IMR-90 (cell line): ENCODE results near the gene CDC42EP1. TPM values are rescaled to one million over a fixed set of nuclear protein-coding genes. Genes with fewer than 3 reads are reported as not detected.

Experiments
- ATAC-seq: fragments of 200-7000 bp; cut with Tn5 transposase; 2 replicates; pipeline ENCODE4 v1.9.1; 2020; ENCODE audit warnings: low read depth, mild to moderate bottlenecking, moderate library complexity
- BruUV-seq: library from RNA; stranded (reverse); fragments of 400-500 nt; replicated peaks from 2 replicates; lab custom pipeline; 2021; lab: Mats Ljungman, UMichigan
- CTCF ChIA-PET: fragments of 300-600 bp; formaldehyde crosslinking; extraction: SDS; loops from one replicate; lab custom pipeline; 2021; ENCODE audit warnings: antibody characterized with exemption; lab: Yijun Ruan, JAX
- POLR2A ChIA-PET: fragments of 300-600 bp; sonication (Branson Sonifier 250); formaldehyde crosslinking; loops from one replicate; lab custom pipeline; 2022; ENCODE audit warnings: antibody characterized with exemption; ENCODE audit not compliant: unreplicated experiment; lab: Charles Lee
- DNase-seq: peaks from one replicate; pipeline ENCODE4 v3.0.0; 2013
- H2AFZ ChIP-seq: replicated peaks from 2 replicates; pipeline ENCODE3; 2013; ENCODE audit warnings: low read length, mild to moderate bottlenecking; ENCODE audit not compliant: poor library complexity
- H2AK5ac ChIP-seq: 2 replicates; pipeline ENCODE4 v1.6.1; 2013; ENCODE audit warnings: low read depth, low read length, inconsistent platforms
- H2AK9ac ChIP-seq: replicated peaks from 2 replicates; pipeline ENCODE3; 2013; ENCODE audit warnings: mild to moderate bottlenecking, low read depth, low read length, moderate library complexity; ENCODE audit not compliant: poor library complexity
- H2BK120ac ChIP-seq: 2 replicates; pipeline ENCODE4 v1.6.1; 2013; ENCODE audit warnings: low read depth, low read length, inconsistent platforms
- H2BK15ac ChIP-seq: 3 replicates; pipeline ENCODE4 v1.6.1; 2013; ENCODE audit warnings: low read depth, low read length, inconsistent platforms
- H2BK20ac ChIP-seq: 2 replicates; pipeline ENCODE4 v1.6.1; 2013; ENCODE audit warnings: low read depth, mild to moderate bottlenecking, inconsistent platforms, low read length, moderate library complexity
- H2BK5ac ChIP-seq: 2 replicates; pipeline ENCODE4 v1.6.1; 2013; ENCODE audit warnings: mild to moderate bottlenecking, low read depth, low read length, inconsistent platforms; ENCODE audit not compliant: poor library complexity, severe bottlenecking
- H3K14ac ChIP-seq: replicated peaks from 2 replicates; pipeline ENCODE4 v1.6.1; 2013; ENCODE audit warnings: low read depth, low read length, inconsistent platforms
- H3K18ac ChIP-seq: 2 replicates; pipeline ENCODE4 v1.6.1; 2013; ENCODE audit warnings: low read depth, low read length, control low read depth
- H3K23ac ChIP-seq: 2 replicates; pipeline ENCODE4 v1.6.1; 2013; ENCODE audit warnings: low read depth, low read length, inconsistent platforms
- H3K27ac ChIP-seq: 2 replicates; pipeline ENCODE4 v1.5.1; 2013; ENCODE audit warnings: mild to moderate bottlenecking, control low read depth, low read length; ENCODE audit not compliant: insufficient read depth
- H3K27me3 ChIP-seq: 2 replicates; pipeline ENCODE4 v1.6.1; 2013; ENCODE audit warnings: low read length; ENCODE audit not compliant: control insufficient read depth, insufficient read depth
- H3K36me3 ChIP-seq: 2 replicates; pipeline ENCODE4 v1.6.1; 2013; ENCODE audit warnings: low read length, mixed read lengths; ENCODE audit not compliant: control insufficient read depth, insufficient read depth
- H3K4ac ChIP-seq: 2 replicates; pipeline ENCODE4 v1.6.1; 2013; ENCODE audit warnings: low read depth, low read length, inconsistent platforms
- H3K4me1 ChIP-seq: 2 replicates; pipeline ENCODE4 v1.6.1; 2013; ENCODE audit warnings: low read length, mixed read lengths; ENCODE audit not compliant: control insufficient read depth, insufficient read depth
- H3K4me2 ChIP-seq: 2 replicates; pipeline ENCODE4 v1.6.1; 2013; ENCODE audit warnings: low read depth, mild to moderate bottlenecking, control low read depth, low read length, moderate library complexity
- H3K4me3 ChIP-seq: 2 replicates; pipeline ENCODE4 v1.5.1; 2013; ENCODE audit warnings: low read depth, mild to moderate bottlenecking, control low read depth, low read length, moderate library complexity; ENCODE audit not compliant: insufficient read depth
- H3K56ac ChIP-seq: 2 replicates; pipeline ENCODE4 v1.6.1; 2013; ENCODE audit warnings: low read length, inconsistent platforms; ENCODE audit not compliant: insufficient read depth; ENCODE audit errors: extremely low read depth
- H3K79me1 ChIP-seq, 2 experiments: 2 replicates each; pipeline ENCODE4 v1.6.1; 2013; ENCODE audit warnings: low read length in 2 of 2, inconsistent platforms in 1 of 2, low read depth in 1 of 2
- H3K9ac ChIP-seq: 2 replicates; pipeline ENCODE4 v1.6.1; 2013; ENCODE audit warnings: low read depth, low read length, control low read depth
- H3K9me1 ChIP-seq: 2 replicates; pipeline ENCODE4 v1.6.1; 2013; ENCODE audit warnings: low read length, inconsistent platforms; ENCODE audit not compliant: insufficient read depth
- H3K9me3 ChIP-seq: 2 replicates; pipeline ENCODE4 v1.6.1; 2013; ENCODE audit warnings: low read length; ENCODE audit not compliant: control insufficient read depth, insufficient read depth
- H4K20me1 ChIP-seq: 2 replicates; pipeline ENCODE4 v1.6.1; 2013; ENCODE audit warnings: low read length, inconsistent platforms; ENCODE audit not compliant: insufficient read depth
- H4K5ac ChIP-seq: 2 replicates; pipeline ENCODE4 v1.6.1; 2013; ENCODE audit warnings: mild to moderate bottlenecking, low read depth, low read length, control low read depth
- H4K8ac ChIP-seq, 2 experiments: 2 replicates each; pipeline ENCODE4 v1.6.1; 2013; ENCODE audit warnings: low read depth in 2 of 2, low read length in 2 of 2, control low read depth in 1 of 2, inconsistent platforms in 1 of 2
- H4K91ac ChIP-seq: 2 replicates; pipeline ENCODE4 v1.6.1; 2013; ENCODE audit warnings: low read depth, low read length, inconsistent platforms; ENCODE audit not compliant: insufficient read depth
- BHLHE40 ChIP-seq: fragments of 150-350 bp; IDR thresholded peaks from 2 replicates; pipeline ENCODE4 v1.6.1; 2016; ENCODE audit warnings: mild to moderate bottlenecking, low read depth, low read length
- CHD1 ChIP-seq: IDR thresholded peaks from 2 replicates; pipeline ENCODE4 v1.6.1; 2012; ENCODE audit warnings: low read depth, low read length, improper control_type of control experiment
- MAFK ChIP-seq: IDR thresholded peaks from 2 replicates; pipeline ENCODE4 v1.6.1; 2012; ENCODE audit warnings: low read depth, low read length, improper control_type of control experiment
- RAD21 ChIP-seq: IDR thresholded peaks from 2 replicates; pipeline ENCODE4 v1.6.1; 2012; ENCODE audit warnings: low read length, improper control_type of control experiment
- WGBS, 2 experiments: methylation state at CpG; one replicate each; pipeline versions ENCODE4 v1.1.5 to v1.1.7; 2013; ENCODE audit warnings: missing lambda C conversion rate in 2 of 2; ENCODE audit not compliant: insufficient read length in 1 of 2; ENCODE audit errors: extremely low coverage in 2 of 2; 5-methylcytosine and 5-hydroxymethylcytosine counted together
- dilution Hi-C: fragments of 300-500 bp; cut with HindIII; formaldehyde crosslinking; loops from one replicate; pipeline ENCODE4 v1.14.3; 2018; ENCODE audit warnings: low sequenced_read_pairs; ENCODE audit not compliant: unreplicated experiment
- in situ Hi-C: fragments of 300-500 bp; cut with MboI; formaldehyde crosslinking; loops from 3 replicates; pipeline ENCODE4 v1.14.3; 2019; ENCODE audit warnings: low sequenced_read_pairs, inconsistent platforms, mixed read lengths
- intact Hi-C: fragments of 100-400 bp; cut with micrococcal nuclease; formaldehyde crosslinking; loops from 2 replicates; pipeline ENCODE4 v1.10.0; 2022
- polyA plus RNA-seq, 3 experiments: library from polyadenylated mRNA; depleted of rRNA; stranded (reverse); fragments of >200 nt; gene quantifications; 2 replicates each; pipeline ENCODE4 v1.2.3, GENCODE V29; 2012; ENCODE audit warnings: low replicate concordance in 1 of 3
- total RNA-seq: library from RNA; depleted of rRNA; stranded (reverse); fragments of >200 nt; gene quantifications from 2 replicates; pipeline ENCODE4 v1.2.3, GENCODE V29; 2012
- TF ChIP-seq, protein P1 (sequence below): fragments of 150-350 bp; IDR thresholded peaks from 2 replicates; pipeline ENCODE4 v1.6.1; 2017; ENCODE audit warnings: mild to moderate bottlenecking, antibody characterized with exemption, low read length, low read depth

CDC42EP1 gene
- total and polyA plus RNA-seq, 2 of the 4 experiments (the other 2 are of a cell fraction), result 4.7 to 47.3 TPM

DNA sequence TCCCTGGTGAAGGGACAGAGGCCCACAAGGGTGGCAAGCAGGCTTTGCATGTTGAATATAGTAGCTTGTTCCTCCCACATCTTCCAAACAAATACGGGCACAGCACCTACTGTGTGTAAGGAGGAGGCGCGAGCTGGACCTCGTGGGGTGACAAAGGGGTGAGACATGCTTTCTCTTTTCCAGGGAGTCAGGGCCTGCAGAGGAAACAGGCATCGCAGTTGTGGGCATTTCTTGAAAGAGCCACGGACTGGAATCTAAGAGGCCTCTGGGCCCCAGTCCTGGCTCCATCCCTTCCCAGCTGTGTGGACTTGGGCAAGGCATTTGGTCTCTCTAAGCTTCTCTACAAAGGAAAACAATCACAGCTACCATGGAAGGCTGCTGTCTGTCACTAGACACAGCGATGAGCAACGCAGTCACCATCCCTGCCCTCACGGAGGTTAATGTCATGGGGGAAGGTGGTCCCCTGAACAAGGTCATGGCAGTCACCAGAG, 13.0 kb upstream of the CDC42EP1 start:
- Histone ChIP-seq H3K4me3 (no peak overlapping the region), H3K79me1 (peaks cover 0 to 21% of the 10 kb centered on the region in 2 experiments; a peak in 2 of 4 replicates), H3K27ac (peak overlapping the region; percentile 68), H4K91ac (peak overlapping the region; percentile 82), H3K4ac (peak overlapping the region; percentile 99), H3K9me3 (no peaks in the 10 kb centered on the region), H4K8ac (peak overlapping the region; percentile 73 to 98), H3K56ac (no peak overlapping the region; the same call in 1 of the 2 replicates), H3K36me3 (no peaks in the 10 kb centered on the region), H4K5ac (peak overlapping the region; percentile 93), H2BK20ac (peak overlapping the region; percentile 86; the same call in 1 of the 2 replicates), H2BK120ac (peak overlapping the region; percentile 91; the same call in 1 of the 2 replicates), H3K4me2 (no peak overlapping the region), H3K9me1 (peaks cover 22% of the 10 kb centered on the region), H3K9ac (peak overlapping the region; percentile 52), H4K20me1 (no peaks in the 10 kb centered on the region), H2BK15ac (peak overlapping the region; percentile 91; the same call in 2 of the 3 replicates), H2BK5ac (peak overlapping the region; percentile 38), H3K14ac (peak overlapping the region; percentile 94), H2AFZ (peak overlapping the region; percentile 84), H3K18ac (peak overlapping the region; percentile 82), H2AK9ac (peak overlapping the region; percentile 97), H3K23ac (peak overlapping the region; percentile 82; the same call in 1 of the 2 replicates), H2AK5ac (peak overlapping the region; percentile 96), H3K4me1 (peaks cover 31% of the 10 kb centered on the region), H3K27me3 (no peaks in the 10 kb centered on the region)
- CTCF ChIA-PET, result interaction anchor here (0.6 to 3.8 kb wide), 3 partner anchors 23 to 242 kb away, joined by 3 to 26 read pairs (median 4); no protein-coding TSS in a partner anchor
- BruUV-seq, result no TSS peak
- 47% methylated on average over 5 of the region's 9 CpGs; no CpG with 5 or more reads in 1 of the 2 experiments for WGBS, 2 experiments
- in situ Hi-C loops (no loop called here), dilution Hi-C loops (no loop called here), intact Hi-C loops (loop anchor here (5.0 kb wide), 2 partner anchors 60 to 130 kb away; partner anchors contain the start of genes GGA1 and LGALS1)
- ATAC-seq, result no peak
- no peak for DNase-seq
- TF ChIP-seq, protein P1, sequence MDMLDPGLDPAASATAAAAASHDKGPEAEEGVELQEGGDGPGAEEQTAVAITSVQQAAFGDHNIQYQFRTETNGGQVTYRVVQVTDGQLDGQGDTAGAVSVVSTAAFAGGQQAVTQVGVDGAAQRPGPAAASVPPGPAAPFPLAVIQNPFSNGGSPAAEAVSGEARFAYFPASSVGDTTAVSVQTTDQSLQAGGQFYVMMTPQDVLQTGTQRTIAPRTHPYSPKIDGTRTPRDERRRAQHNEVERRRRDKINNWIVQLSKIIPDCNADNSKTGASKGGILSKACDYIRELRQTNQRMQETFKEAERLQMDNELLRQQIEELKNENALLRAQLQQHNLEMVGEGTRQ, result no peak
- TF ChIP-seq BHLHE40 (no peak), RAD21 (no peak), CHD1 (no peak), MAFK (no peak)
- POLR2A ChIA-PET, result no interaction called here
